ENCODE data around the gene GOLGA6C. TPM values are rescaled to one million over a fixed set of nuclear protein-coding genes. Genes with fewer than 3 reads are reported as not detected.

The GOLGA6C gene
- total RNA-seq, 1 experiment from 2014 or later, result not detected

DNA sequence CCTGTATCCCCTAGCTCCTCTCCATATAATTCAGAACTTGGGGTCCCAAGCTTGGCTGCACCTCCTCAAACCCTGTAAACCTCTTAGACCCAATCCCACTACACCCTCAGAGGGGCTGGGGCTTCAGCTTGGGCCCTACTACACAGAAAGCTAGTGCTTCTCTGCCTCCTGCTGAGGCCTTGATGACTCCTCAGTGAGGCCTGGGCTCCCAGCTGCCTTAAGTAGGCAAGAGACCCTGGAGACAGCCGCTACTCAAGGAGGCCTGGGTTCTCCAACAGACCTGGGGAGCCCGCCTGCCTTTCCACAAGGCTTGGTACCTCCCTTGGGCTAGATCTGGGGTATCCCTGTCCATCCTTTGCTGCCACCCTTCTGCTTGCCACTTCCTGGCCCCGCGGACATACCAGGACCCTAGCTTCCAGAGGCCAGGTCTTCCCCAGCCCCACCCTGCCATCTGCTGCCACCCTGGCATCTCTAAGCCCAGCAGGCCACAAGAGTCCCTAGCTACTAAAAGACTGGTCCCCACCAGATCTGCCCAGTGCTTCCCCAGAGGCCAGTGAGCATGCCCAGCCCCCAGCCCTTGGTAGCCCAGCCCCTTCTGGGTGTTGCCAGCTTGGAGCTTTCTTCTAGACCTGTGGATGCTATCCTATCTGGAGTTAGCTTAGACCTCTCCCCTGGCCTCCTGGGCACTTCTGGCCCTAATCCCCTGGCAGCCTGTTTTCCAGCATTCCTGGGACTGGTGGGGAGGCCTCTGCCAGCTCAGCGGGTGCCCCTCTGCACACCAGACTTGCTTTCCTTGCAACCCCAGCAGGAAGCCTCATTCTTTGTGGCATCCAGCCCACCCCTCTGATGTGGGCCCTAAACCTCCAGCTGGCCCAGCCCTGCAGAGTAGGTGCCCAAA lies 42.8 kb upstream of the GOLGA6C start:
- no peak overlapping the region for H3K27ac Mint-ChIP-seq
- Histone ChIP-seq H2AFZ (ENCODE audit: low read length) (no peak overlapping the region), H3K56ac (ENCODE audit: insufficient read length, low read depth, low read length) (no peak overlapping the region), H3K23me2 (ENCODE audit: insufficient read length, low read depth, low read length, poor library complexity, severe bottlenecking) (no peaks in the 10 kb centered on the region), H3K27ac (ENCODE audit: insufficient read length, low read depth, low read length) (no peak overlapping the region), H2BK20ac (ENCODE audit: low read depth, low read length, poor library complexity, severe bottlenecking) (no peak overlapping the region), H3K9ac (ENCODE audit: extremely low read depth, insufficient read length, low read length) (no peak overlapping the region), H2BK5ac (ENCODE audit: insufficient read length, low read length) (no peak overlapping the region), H3T11ph (ENCODE audit: low read length) (no peak overlapping the region), H3K9me3 (ENCODE audit: control insufficient read depth, low read depth, low read length) (no peaks in the 10 kb centered on the region), H3K23ac (ENCODE audit: insufficient read length, low read depth, low read length) (no peak overlapping the region), H3K4me2 (ENCODE audit: insufficient read depth, insufficient read length, low read length) (no peak overlapping the region), H2BK120ac (ENCODE audit: low read depth, low read length, poor library complexity, severe bottlenecking) (no peak overlapping the region), H2BK15ac (ENCODE audit: low read depth, low read length) (no peak overlapping the region), H4K91ac (ENCODE audit: insufficient read length, low read depth, low read length) (no peak overlapping the region), H3K14ac (ENCODE audit: insufficient read depth, low read length) (no peak overlapping the region), H3K79me1 (ENCODE audit: insufficient read depth, low read depth, low read length, poor library complexity, severe bottlenecking) (no peaks in the 10 kb centered on the region), H3K4ac (ENCODE audit: low read depth, low read length) (no peak overlapping the region), H3K27me3 (ENCODE audit: insufficient read depth, low read length) (no peaks in the 10 kb centered on the region), H3K4me1 (ENCODE audit: insufficient read depth, low read length) (peaks cover 2% of the 10 kb centered on the region; the same call in 1 of the 2 replicates), H4K5ac (ENCODE audit: insufficient read length, low read depth, low read length) (no peak overlapping the region), H3K18ac (ENCODE audit: insufficient read length, low read depth, low read length) (no peak overlapping the region), H2AK5ac (ENCODE audit: insufficient read length, low read length) (no peak overlapping the region), H4K8ac (replicated peaks; ENCODE audit: insufficient read length, low read depth, low read length) (no peak overlapping the region), H4K20me1 (ENCODE audit: control insufficient read depth, insufficient read depth, insufficient read length) (no peaks in the 10 kb centered on the region), H2BK12ac (ENCODE audit: insufficient read length, low read depth, low read length) (no peak overlapping the region), H3K79me2 (ENCODE audit: insufficient read depth, low read length) (0 out of 2 replicates have a peak, but pooled peaks cover under 1% of the 10 kb centered on the region)
- H3K4me1 Mint-ChIP-seq, result peaks cover 17 to 18% of the 10 kb centered on the region in 2 experiments
- H3K4me3 Mint-ChIP-seq, result no peak overlapping the region
- peaks cover 10 to 23% (median 23%) of the 10 kb centered on the region in 3 experiments; a peak in 6 of 7 replicates for H3K36me3 Mint-ChIP-seq (ENCODE audit: insufficient read depth in 1 of 3, low read depth in 3 of 3)
- H3K27me3 Mint-ChIP-seq (ENCODE audit: low read depth), result peaks cover 10% of the 10 kb centered on the region
- TF ChIP-seq, protein P1, sequence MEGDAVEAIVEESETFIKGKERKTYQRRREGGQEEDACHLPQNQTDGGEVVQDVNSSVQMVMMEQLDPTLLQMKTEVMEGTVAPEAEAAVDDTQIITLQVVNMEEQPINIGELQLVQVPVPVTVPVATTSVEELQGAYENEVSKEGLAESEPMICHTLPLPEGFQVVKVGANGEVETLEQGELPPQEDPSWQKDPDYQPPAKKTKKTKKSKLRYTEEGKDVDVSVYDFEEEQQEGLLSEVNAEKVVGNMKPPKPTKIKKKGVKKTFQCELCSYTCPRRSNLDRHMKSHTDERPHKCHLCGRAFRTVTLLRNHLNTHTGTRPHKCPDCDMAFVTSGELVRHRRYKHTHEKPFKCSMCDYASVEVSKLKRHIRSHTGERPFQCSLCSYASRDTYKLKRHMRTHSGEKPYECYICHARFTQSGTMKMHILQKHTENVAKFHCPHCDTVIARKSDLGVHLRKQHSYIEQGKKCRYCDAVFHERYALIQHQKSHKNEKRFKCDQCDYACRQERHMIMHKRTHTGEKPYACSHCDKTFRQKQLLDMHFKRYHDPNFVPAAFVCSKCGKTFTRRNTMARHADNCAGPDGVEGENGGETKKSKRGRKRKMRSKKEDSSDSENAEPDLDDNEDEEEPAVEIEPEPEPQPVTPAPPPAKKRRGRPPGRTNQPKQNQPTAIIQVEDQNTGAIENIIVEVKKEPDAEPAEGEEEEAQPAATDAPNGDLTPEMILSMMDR (conservative IDR thresholded peaks at IDR 0.05), result no peak
- no peaks in the 10 kb centered on the region for H3K9me3 Mint-ChIP-seq
- WGBS (ENCODE audit: extremely low coverage, insufficient read length, low lambda C conversion rate), result no CpG with 5 or more reads among the region's 5 CpGs
- no peak for DNase-seq

All from H9 (cell line).